IPS-NIHi7 (cell line): ENCODE results near the gene CHMP1A.
"Not testable (repeated sequence)": the region's sequence is repeated elsewhere in the genome, so short reads cannot be mapped to it uniquely, and the experiment has no call there.

Experiments used
- DNase-seq: peaks from one replicate; pipeline ENCODE4 v3.0.0; 2012; ENCODE audit warnings: mixed read lengths; ENCODE audit errors: extremely low spot score

CHMP1A gene

GRCh38 chr16:89691986-89692569, 34.6 kb upstream of the CHMP1A start:
- DNase-seq = no peak

- no peak for DNase-seq
Observed at GRCh38 chr16:89691231-89691985, 33.9 kb upstream of the CHMP1A start.

GRCh38 chr16:89690392-89690901, 32.9 kb upstream of the CHMP1A start:
- DNase-seq = no peak

GRCh38 chr16:89689621-89690020, 32.1 kb upstream of the CHMP1A start:
- DNase-seq = not testable (repeated sequence)

GRCh38 chr16:89689142-89689541, 31.6 kb upstream of the CHMP1A start:
- DNase-seq = no peak

- no peak for DNase-seq
Observed at GRCh38 chr16:89688395-89688794, 30.9 kb upstream of the CHMP1A start.

- no peak for DNase-seq
Observed at GRCh38 chr16:89687092-89687940, 29.8 kb upstream of the CHMP1A start.

- peak; percentile 98 for DNase-seq
Observed at GRCh38 chr16:89686520-89687091, 29.1 kb upstream of the CHMP1A start, which contains the start of gene CDK10. Gene CDK10, plus strand, starts transcription at chr16:89686689. Its CDS starts 22 bp downstream, at chr16:89686711.

- no peak for DNase-seq
Observed at GRCh38 chr16:89685916-89686315, 28.4 kb upstream of the CHMP1A start.

GRCh38 chr16:89678258-89678657, 20.8 kb upstream of the CHMP1A start:
- no peak for DNase-seq

- DNase-seq = no peak
Observed at GRCh38 chr16:89672177-89672941, 14.9 kb upstream of the CHMP1A start.

GRCh38 chr16:89671565-89671964, 14.1 kb upstream of the CHMP1A start:
- DNase-seq = not testable (repeated sequence)

- no peak for DNase-seq
Observed at GRCh38 chr16:89670496-89671431, 13.3 kb upstream of the CHMP1A start.

GRCh38 chr16:89669755-89670154, 12.2 kb upstream of the CHMP1A start:
- DNase-seq = no peak

- no peak for DNase-seq
Observed at GRCh38 chr16:89668790-89669158, 11.3 kb upstream of the CHMP1A start.

GRCh38 chr16:89667633-89668032, 10.1 kb upstream of the CHMP1A start:
- DNase-seq = no peak

- not testable (repeated sequence) for DNase-seq
Observed at GRCh38 chr16:89667000-89667399, 9.5 kb upstream of the CHMP1A start.

GRCh38 chr16:89664238-89664637, 6.7 kb upstream of the CHMP1A start:
- not testable (repeated sequence) for DNase-seq

GRCh38 chr16:89661215-89661614, 3.7 kb upstream of the CHMP1A start:
- DNase-seq = no peak

GRCh38 chr16:89660146-89660545, 2.6 kb upstream of the CHMP1A start:
- no peak for DNase-seq
